ENCODE results near the gene SUN1. TPM values are rescaled to one million over a fixed set of nuclear protein-coding genes. Genes with fewer than 3 reads are reported as not detected.

Gene SUN1
- total RNA-seq, 2 experiments from 2014 or later: 69.5 to 69.9 TPM

Other genes with a start within 250 kb of the SUN1 start
- 10 to 100 TPM; 26.8 to 29.5 TPM for gene DNAAF5, start 105.8 kb upstream of the SUN1 start, total RNA-seq
- 10 to 100 TPM; 28.0 to 28.2 TPM for gene PRKAR1B, start 105.2 kb upstream of the SUN1 start, total RNA-seq
- gene GET4, start 44.1 kb downstream of the SUN1 start, total RNA-seq: 10 to 100 TPM; 22.3 to 27.1 TPM
- 10 to 100 TPM; 14.1 to 16.1 TPM for gene ADAP1, start 122.2 kb downstream of the SUN1 start, total RNA-seq
- 10 to 100 TPM; 14.1 to 15.6 TPM for gene COX19, start 143.1 kb downstream of the SUN1 start, total RNA-seq
- not detected for gene CYP2W1, start 150.7 kb downstream of the SUN1 start, total RNA-seq
- 1 to 10 TPM; 1.6 to 2.1 TPM for gene GPR146, start 212.1 kb downstream of the SUN1 start, total RNA-seq